Suppressor macrophage treated with lipopolysaccharide for 4 hours (primary cell): Measurements from ENCODE around the gene SLC6A3.
"Not testable (repeated sequence)": the region's sequence is repeated elsewhere in the genome, so short reads cannot be mapped to it uniquely, and the experiment has no call there.

Experiments
- DNase-seq: peaks from one replicate; pipeline ENCODE4 v3.0.0-alpha.2; 2020

The SLC6A3 gene

DNA sequence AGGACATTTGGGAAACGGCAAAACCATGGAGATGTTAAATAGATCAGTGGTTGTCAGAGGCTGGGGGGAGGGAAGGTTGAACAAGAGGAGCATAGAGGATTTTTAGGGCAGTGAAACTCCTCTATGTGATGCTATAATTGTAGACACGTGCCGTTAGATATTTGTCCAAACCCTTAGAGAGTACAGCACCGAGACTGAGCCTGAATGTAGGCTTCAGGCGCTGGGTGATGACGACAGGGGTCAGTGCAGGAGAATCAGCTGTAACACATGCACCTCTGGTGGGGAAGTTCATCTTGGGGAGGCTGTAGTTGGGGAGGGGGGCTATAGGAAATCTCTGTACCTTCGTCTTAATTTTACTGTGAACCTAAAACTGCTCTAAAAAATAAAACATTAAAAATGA lies 78.1 kb downstream of the SLC6A3 start:
- no peak for DNase-seq

DNA sequence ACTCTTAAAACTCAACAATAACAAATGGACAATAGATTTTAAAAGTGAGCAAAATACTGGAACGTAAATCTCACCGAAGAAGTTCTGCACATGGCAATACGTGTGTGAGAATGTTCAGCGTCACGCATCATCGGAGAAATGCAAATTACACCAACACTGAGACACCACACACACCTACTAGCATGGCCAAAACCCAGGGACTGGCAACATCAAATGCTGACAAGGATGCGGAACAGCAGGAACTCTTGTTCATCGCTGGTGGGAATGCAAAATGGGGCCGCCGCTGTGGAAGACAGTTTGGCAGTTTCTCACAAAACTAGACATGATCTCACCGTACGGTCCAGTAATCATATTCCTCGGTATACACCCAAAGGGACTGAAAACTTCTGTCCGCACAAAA lies 78.7 kb downstream of the SLC6A3 start:
- DNase-seq = no peak

DNA sequence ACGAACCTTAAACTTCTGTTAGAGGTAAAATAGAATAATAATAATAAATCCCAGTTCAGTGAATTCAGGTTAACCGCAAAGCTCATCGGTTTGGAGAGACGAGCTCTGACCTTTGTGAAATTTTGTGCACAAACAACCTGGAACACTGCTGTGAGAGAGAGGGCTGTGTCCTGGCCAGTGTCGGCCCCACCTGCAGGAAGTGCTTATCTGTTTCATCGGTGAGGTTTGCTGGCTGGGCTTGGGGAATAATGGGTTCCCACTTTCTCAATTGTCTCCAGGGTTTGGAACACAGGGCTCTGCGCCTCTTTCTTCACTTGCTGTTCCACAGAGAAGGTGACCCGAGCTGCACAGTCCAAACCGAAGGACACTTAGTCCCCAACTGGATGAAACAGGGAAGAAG lies 81.0 kb downstream of the SLC6A3 start:
- DNase-seq = no peak

DNA sequence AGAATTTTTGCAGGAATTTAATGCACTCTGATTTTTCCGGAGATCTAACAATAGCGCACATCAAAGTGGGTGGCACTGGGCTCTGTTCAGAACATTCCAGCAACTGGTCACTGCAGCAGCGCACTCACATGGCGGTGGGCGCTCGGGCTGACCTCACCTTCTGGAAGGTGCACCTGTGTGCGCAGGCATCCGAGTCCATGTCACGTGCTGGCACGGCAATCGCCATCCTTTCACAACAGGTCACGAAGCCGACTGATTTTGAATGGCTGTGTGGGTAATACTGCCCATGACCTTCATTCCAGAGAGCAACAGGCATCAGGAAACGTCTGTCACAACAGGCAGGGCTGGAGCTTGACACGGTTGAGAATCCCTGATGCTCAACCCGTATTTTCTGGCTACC lies 81.7 kb downstream of the SLC6A3 start:
- DNase-seq = no peak

DNA sequence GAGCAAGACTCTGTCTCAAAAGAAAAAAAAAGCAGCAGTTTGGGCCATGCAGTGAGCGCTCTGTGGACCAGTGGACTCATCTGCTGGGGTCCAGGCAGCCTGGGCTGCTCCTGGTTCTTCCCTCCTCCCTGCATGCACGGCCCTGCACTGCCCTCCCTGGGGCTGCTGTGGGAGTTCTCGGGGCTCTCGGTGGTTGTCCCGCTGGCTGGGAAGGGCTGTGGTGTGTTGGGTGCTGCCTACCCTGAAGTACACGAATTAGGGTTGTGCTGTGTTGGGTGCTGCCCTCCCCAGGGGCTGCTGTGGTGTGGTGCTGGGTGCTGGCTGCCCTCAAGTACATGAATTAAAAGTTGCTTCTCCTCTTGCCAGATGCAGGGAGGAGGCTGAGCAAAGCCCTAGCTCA lies 82.1 kb downstream of the SLC6A3 start:
- DNase-seq = no peak

DNA sequence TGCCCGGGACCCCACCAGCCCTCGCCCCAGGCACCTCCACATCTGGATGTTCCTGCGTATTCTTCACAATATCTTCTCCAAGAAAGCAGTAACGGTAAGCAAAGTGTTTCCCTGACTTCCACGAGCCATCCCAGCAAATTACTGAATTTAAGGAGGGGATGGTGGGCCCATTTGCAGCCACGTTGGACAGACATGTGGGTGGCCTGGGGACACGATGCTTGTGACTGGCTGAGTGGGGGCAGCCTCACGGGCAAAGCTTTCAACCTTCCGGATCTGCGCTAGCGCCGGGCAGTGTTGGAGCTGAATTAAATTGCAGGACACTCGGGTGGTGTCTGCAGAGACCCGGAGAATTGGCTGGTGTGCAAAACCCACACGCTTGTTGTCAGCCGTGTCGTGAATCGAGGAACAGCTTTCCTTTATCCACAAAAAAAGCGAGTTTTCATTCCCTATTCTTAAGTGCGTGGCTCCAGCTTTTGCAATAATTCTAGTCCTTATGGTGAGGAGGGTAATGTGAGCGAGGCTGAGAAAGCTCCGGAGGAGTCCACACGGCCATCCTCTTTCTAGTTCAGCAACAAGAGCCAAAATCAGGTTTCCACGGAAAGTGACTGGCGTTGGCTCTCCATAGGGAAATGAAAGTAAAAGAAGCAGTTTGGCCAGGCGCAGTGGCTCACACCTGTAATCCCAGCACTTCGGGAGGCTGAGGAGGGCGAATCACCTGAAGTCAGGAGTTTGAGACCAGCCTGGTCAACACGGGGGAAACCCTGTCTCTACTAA lies 82.8 kb downstream of the SLC6A3 start:
- DNase-seq = no peak

DNA sequence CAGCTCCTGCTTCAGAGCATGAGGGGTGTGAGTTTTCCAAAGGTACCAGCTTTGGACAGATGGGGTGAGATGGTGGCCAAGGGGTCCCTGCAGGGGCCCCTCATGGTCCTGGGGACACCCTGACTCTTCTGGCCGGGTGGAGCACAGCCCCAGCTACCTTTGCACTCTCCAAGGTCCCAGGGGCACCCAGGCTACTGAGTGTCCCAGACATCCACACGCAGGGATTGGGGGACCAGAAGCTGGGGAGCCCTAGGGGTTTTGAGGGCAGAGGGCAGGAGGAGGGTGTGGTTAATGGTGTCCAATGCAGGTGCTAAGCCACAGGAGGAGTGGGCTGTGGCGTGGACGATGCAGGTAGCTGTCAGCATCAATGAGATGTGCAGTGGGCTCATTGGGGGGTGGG lies 84.4 kb downstream of the SLC6A3 start:
- DNase-seq = no peak

DNA sequence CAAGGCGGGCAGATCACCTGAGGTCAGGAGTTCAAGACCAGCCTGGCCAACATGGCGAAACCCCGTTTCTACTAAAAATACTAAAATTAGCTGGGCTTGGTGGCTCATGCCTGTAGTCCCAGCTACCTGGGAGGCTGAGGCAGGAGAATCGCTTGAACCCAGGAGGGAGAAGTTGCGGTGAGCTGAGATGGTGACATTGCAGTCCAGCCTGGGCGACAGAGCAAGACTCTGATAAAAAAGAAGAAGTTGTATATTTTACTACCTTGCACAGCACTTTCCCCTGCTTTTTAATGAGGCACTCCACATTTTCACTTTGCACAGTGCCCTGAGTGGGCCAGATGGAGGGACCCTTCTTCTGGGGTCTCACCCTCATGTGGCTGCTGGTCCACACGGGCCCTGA lies 84.9 kb downstream of the SLC6A3 start:
- DNase-seq = not testable (repeated sequence)

DNA sequence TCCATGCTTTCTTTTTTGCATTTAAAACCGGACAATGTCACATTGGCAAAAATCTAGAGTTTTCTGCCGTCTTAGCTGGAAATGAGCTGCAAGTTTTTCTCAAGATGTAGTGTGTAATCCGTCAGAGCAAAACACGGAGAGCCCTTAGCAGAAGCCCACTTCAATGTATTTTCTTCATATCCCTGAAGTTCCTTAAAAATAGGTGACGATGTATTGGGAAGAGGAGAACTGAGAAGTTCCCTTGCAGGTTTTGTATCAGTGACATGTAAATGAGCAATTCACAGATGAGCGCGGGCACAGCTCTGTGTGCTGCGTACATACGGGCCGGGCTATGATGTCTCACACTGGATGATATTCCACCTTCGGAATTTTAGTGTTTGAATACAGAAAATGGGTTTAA lies 85.5 kb downstream of the SLC6A3 start:
- DNase-seq = no peak

DNA sequence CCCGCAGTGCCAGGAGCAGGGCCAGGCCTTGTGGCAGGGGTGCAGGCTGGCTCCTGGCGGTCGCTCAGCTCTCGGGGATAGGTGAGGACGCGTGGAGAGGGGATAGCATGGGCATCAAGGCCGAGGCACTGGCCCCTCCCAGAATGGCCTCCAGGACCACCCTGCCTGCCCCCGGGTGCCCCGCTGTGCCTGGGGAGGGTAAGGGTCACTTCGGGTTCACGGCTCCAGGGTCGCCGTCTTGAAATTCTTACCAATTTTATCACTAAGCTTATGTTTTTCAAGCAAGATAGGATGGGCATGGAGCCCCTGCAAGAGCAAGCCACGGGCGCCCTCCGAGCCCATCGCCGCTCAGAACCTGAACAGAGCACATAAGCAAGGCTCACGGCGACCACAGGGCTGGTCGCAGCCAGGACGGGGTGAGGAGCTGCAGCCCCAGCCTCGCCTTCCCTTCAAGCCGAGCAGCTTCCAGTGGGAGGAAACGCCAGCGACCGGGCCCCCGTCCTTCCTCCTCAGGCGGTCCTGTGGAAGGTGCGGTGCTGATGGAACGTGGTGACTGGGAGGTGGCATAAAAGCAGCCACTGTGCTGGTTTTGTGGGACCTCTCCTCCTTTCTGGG lies 86.1 kb downstream of the SLC6A3 start:
- DNase-seq = no peak

DNA sequence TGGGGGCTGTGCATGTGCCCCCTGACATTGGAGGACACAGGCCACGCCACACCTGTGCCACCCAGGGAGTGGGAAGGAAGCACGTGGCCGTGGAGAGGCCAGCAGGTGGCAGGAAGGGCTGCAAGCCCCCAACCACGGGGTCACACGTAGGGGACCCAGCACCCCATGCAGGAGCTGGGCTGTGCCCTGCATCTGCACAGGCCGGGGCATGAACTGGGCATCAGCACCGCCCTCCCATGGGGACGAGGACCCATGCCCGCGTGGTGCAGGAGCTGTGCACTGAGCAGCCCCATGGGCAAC lies 86.6 kb downstream of the SLC6A3 start:
- no peak for DNase-seq

DNA sequence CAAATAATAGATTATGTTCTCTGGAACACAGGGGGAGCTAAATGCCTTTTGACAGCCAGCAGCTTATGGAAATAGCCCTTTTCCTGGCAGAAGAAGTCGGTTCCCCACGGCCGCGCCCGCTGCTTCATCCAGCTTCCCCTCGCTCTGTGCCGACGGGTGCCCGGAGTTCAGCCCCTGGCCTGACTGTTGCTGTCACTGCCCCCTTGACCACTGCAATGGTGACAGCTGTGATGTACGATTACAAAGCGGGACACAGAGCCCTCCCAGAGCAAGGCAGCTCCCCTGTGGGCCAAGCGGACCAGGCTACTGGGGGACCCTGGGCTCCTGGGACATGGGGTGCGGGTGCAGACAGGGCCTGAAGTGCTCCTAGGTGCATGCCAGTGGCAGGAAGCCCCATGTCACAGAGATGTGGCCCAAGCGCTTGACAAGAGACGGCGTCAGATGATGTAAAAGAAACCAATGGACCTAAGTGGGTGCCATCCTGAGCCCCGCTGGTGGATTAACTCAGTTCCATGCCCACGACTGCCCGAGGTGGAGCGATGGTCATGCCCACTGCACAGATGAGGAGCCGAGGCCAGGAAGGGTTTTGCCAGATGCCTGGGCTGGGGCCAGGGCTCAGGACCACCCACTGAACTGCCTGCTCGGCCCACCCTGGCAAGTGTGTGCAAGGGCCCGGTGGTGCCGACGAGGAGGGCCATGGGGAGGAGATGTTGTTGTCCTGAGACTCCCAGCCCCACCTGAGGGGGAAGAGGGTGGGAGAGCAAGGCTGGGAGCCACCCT lies 87.1 kb downstream of the SLC6A3 start:
- DNase-seq = no peak

DNA sequence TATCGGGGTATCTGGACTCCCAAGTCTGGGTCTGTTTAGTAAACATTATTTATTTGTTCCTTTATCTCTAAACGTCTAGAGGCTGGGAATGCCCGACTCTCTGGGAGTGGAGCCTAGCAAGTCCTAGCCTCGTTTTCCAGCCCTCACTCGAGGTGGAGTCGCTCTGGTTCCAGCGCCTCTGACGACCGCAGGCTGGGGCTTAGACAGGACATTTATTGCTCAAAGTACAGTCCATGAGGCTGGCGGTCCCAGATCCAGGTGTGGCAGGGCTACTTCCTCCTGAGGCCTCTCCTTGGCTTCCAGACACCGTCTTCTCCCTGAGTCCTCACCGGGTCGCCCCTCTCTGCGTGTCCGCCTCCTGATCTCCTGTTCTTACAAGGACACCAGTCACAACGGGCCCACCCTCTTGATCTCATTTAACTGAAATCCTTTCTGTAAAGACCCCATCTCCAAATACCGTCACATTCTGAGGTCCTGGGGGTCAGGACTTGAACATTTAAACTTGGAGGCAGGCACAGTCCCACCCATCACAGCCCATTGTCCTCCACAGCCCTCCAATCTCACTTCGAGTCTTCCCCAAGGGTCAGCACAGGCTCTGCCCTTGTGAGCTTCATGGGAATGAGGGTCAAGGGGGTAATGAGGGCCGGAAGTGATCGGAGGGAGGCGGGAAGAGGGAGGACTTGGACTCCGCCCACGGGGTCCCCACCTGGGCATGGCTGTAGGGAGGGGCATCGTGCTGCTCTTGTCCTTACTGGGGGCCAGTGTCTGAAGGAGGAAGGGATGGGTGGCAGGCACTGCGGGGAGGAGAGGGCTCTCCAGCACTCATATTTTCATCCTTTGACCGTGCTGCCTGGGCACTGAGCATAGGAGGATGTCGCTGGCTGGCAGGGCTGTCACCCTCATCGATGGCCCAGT lies 88.1 kb downstream of the SLC6A3 start:
- no peak for DNase-seq

DNA sequence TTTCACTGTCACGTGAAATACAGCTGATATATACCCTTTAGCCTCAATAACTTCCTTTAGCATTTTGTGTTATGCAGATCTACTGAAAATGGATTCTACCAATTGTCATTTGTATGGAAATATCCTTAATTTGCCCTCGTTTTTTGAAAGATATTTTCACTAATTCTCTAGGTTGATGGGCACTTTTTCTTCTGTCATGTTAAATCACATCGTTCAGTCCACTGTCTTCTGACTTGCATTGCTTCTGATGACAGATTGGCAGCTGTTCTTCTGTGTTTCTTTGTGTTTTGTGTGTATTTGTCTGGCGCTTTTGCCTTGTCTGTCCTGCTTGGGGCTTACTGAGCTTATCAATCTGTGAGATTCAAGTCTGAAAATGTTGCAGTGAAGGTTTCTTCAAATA lies 90.7 kb downstream of the SLC6A3 start:
- DNase-seq = no peak

DNA sequence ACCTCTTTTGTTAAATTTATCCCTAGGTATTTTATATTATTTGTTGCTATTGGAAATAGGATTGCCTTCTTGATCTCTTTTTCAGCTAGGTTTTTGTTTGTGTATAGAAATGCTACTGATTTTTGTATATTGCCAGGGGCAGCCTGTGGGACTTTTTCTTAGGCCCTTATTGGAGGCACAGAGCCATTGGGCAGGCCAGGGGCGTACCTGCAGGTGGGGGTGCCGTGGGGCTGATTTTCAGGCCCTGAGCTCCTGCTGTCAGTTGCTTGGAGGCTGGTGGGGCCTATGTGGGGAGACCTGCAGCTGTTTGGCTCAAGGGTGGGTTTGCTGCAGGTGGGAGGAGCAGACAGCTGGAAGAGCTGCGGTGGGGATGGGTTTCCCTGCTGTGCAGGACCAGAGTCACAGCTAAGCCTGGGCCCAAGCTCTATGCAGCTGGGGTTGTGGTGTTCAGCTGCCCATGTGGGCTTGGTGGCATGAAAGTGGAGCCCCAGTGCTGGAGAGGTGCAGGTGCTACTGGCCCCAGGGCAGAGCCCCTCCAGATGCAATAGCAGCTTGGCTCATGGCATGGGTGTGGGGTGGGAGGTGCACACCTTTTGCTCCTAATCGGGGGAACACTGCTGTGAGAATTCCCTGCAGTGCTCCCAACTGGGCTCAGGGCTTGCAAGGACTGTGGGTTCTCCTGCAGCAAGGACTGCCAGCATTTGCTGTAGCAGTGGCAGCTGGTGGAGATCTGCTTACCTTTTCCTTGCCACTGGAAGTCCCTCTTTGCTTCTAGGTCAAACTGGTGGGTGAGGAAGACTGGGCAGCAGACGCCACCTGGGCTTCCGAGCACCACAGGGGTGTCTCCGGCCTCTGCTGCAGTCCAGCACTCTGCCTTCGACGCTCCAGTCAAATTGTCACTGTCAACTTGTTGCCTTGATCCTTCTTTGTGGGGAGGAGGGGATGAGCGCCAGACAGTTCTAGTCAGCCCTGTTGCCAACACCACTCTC lies 92.7 kb downstream of the SLC6A3 start:
- DNase-seq = no peak

DNA sequence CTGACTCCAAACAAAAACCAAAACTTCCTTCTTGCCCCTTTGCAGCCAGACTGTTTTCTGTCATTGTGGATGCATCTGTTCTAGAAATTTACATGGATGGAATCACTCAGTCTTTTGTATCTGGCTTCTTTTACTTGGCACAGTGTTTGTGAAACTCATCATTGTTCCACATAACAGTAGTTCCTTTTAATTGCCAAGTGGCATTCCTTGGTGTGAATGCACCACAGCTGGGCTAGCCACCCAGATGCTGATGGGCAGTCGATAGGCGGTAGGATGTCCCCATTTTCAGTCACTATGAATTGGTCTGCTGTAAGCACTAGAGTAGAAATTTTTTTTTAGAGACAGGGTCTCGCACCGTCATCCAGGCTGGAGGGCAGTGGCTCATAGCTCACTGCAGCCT lies 94.1 kb downstream of the SLC6A3 start:
- no peak for DNase-seq

DNA sequence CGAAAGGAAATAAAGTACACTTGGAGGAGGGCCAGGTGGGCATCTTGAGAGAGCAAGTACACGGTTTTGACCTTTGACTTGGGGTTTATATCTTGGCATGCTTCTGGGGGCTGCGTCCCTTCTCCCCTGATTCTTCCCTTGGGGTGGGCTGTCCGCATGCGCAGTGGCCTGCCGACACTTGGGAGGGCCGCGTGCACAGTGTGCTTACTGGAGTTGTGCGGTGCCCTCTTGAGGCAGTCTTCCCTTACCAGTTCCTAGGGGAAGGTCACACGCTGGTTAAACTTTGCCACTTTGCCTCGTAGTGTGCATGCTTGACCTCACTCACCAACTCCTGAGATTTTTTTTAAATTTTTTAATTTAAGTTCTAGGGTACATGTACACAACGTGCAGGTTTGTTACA lies 96.0 kb downstream of the SLC6A3 start:
- DNase-seq = no peak

DNA sequence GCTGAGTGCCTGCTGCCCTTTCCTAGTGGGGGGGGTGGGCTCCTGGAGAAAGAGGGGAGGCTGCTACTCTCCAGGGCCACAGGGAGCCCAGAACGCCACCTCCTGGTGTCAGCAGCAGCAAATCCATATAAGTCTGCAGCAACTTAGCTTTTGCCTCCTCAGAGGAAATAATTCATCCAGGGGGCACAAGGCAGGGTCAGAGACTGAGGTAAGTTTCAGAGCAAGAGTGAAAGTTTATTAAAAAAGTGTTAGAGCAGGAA lies 96.3 kb downstream of the SLC6A3 start:
- DNase-seq = no peak

DNA sequence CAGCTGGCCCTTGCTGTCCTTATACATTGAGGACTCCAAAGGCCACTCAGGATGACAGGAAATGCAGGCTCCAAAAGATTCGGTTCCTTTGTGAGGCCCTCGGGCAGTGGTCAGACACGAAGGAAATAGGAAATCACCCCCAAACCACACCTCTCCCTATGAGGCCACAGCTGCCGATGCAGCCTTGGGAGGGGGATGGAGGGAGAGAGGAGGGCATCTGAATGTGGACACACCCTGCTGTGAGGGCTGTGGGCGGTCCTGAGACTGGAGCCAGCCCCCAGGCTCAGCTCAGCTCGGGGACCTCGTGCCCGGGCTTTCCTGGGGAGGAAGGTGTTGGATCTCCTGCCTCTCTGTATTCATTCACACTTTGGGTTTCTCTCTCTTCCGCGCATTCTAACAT lies 97.7 kb downstream of the SLC6A3 start:
- no peak for DNase-seq

DNA sequence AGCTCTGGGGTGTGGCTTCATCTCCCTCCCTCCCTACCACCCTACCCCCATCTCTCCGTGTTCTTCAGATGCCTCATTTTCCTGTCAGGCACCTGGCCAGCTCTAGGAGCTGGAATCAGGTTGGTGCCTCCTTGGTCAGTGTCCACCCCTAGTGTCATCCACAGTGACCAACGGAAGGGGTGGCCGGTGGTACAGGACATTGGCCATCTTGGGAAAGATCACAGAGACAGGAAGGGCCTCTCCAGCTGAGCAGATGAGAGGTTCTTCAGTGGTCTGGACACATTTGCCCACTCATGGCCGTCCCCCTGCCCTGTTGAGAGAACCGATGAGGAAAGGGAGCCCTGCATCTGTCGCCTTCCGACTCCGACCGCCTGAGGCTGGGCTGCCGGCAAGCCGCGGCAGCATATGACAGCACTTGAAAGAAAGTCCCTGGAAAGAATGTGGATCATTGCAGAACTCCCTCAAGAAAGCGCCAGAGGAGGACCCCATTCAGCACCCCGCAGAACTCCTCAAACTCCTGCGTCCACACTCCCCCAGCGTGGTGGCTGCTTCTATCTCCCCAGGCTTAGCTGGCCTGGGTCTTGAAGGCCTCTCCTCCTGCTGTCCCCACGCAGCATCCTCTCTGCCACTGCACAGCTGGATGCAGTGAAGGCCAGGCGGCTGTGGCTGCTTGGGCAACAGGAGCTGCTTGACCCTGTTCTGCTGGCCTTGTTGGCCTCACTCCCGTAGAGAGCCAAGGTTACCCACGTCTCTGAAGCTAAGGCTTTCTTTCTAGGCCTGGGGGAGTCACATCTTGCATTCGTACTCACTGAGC lies 98.4 kb downstream of the SLC6A3 start:
- DNase-seq = no peak

DNA sequence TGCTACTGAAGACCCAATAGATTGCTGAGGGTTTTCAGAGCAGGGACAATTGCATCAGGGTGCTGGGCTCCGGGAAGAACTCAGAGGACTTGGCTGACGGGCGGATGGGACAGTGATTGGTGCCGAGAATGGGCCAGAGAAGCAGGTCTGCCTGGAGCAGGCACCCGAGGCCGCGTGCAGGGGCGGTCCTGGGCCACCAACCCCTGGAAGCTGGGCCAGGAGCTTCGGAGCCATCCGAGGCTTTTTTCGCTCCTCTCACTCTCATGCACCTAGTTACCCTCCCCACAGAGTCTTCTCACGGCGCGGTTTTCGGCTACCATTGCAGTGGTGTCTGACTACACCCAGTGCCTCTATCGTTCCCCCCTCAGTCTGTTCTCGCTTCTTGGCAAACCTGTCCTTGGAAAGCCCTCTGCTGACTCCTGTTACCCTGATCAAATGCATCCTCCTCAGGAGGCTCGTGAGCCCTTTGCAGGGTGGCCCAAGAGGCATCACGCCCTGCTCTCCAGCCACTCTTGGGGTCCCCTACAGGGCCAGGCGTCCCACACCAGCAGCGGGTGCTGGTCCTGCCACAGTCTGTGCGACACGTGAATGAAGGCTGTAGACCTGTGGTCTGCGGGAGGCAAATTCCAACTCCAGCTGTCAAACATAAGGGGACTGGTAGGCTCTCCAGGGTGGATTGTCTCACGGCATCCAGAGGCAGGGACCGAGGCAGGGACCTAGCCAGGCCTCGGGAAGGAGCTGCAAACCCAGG lies 99.2 kb downstream of the SLC6A3 start:
- DNase-seq = no peak
